Endothelial cell (in vitro differentiated cells): ENCODE data around the gene MKI67. TPM values are rescaled to one million over a fixed set of nuclear protein-coding genes. Genes with fewer than 3 reads are reported as not detected.
"Not testable (repeated sequence)": the region's sequence is repeated elsewhere in the genome, so short reads cannot be mapped to it uniquely, and the experiment has no call there.

Experiments used
- DNase-seq: peaks from one replicate; pipeline ENCODE4 v3.0.0; 2021; ENCODE audit warnings: low spot score
- H3K27ac Mint-ChIP-seq: one replicate; pipeline ENCODE4 v1.8.0; 2021; ENCODE audit warnings: mixed read lengths, inconsistent platforms; ENCODE audit not compliant: unreplicated experiment
- H3K27me3 Mint-ChIP-seq: one replicate; pipeline ENCODE4 v1.8.0; 2021; ENCODE audit warnings: mild to moderate bottlenecking, moderate library complexity, mixed read lengths, inconsistent platforms; ENCODE audit not compliant: unreplicated experiment
- H3K36me3 Mint-ChIP-seq: one replicate; pipeline ENCODE4 v1.8.0; 2021; ENCODE audit warnings: mild to moderate bottlenecking, low read depth, mixed read lengths, inconsistent platforms; ENCODE audit not compliant: unreplicated experiment
- H3K4me1 Mint-ChIP-seq: one replicate; pipeline ENCODE4 v1.8.0; 2021; ENCODE audit warnings: mild to moderate bottlenecking, mixed read lengths, inconsistent platforms; ENCODE audit not compliant: unreplicated experiment
- H3K4me3 Mint-ChIP-seq: one replicate; pipeline ENCODE4 v1.8.0; 2021; ENCODE audit warnings: mild to moderate bottlenecking, mixed read lengths, inconsistent platforms; ENCODE audit not compliant: unreplicated experiment
- H3K9me3 Mint-ChIP-seq: one replicate; pipeline ENCODE4 v1.8.0; 2021; ENCODE audit warnings: mixed read lengths, inconsistent platforms; ENCODE audit not compliant: unreplicated experiment
- CTCF ChIP-seq: fragments of 200-600 bp; sonication (generic); IDR thresholded peaks from one replicate; pipeline ENCODE4 v1.5.0; 2021; ENCODE audit warnings: antibody characterized with exemption; ENCODE audit not compliant: unreplicated experiment
- total RNA-seq: library from RNA; stranded (reverse); fragmentation: NEBNext Ultra II Directional; extraction: Animal tissue kit (Norgen Biotek cat#: 25700); gene quantifications from one replicate; pipeline ENCODE4 v1.2.1, GENCODE V29; 2021; ENCODE audit not compliant: unreplicated experiment

The MKI67 gene
- total RNA-seq, 1 donor from 2014 or later: 19.7 TPM

DNA sequence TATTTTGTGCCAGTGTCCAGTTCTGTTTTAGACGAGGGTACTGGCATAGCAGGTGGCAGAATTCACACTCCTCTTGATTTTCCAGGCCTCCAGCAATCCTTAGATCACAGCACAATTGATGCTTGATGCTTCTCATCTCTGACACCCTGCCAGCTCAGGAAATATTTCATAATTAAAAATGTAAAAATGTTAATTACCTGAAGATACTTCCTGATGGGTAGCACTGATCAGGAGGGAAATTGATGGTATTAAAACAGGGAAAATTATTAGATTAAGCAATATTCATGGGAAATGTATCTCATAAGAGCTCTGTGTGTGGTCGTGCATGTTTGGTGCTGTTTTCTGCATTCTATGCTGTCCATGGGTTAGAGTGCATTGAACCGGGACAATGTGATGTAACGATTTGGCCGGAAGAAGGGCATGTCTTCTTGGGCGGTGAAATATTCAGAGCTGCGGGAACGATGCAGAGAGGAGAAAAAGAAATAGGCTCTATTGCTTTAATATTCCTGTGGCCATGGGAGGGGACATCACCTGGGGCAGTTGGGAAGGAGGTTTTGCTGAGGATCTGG, 43.7 kb upstream of the MKI67 start:
- Mint-ChIP-seq H3K4me1 (peaks cover 8% of the 10 kb centered on the region), H3K36me3 (peaks cover 7% of the 10 kb centered on the region), H3K9me3 (peaks cover 12% of the 10 kb centered on the region), H3K4me3 (no peak overlapping the region), H3K27ac (no peak overlapping the region), H3K27me3 (peaks cover 3% of the 10 kb centered on the region)
- DNase-seq: no peak
- TF ChIP-seq CTCF: no peak

DNA sequence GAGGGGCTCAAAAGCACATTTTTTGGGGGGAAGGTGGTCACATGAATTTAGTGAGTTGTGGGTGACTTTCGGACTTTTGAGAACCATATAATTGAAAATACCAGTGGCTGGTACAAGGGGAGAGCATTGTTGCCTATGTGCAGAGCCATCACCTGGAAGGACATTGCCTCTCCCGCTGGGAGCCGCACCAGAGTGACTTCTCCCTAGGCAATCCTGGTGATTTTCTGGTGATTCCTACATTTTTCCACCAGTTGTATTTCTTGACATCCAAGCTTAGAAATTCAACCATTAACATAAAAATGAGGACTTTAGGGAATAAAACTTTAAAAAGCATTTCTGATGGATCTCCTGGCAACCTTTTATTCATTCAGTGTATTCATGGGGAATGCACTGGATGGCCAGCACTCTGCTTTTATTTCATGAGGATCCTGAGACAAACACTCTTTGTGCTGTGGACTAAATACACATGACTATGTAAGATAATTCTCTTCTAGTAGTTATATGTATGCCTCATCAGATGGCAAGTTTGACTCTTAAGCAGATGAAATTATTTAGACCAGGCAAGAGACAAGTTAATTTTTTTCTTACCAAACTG, 41.8 kb upstream of the MKI67 start:
- Mint-ChIP-seq H3K9me3 (peaks cover 4% of the 10 kb centered on the region), H3K27ac (no peak overlapping the region), H3K36me3 (no peaks in the 10 kb centered on the region), H3K4me3 (no peak overlapping the region), H3K27me3 (peaks cover 3% of the 10 kb centered on the region), H3K4me1 (peaks cover 8% of the 10 kb centered on the region)
- no peak for TF ChIP-seq CTCF
- DNase-seq: no peak

DNA sequence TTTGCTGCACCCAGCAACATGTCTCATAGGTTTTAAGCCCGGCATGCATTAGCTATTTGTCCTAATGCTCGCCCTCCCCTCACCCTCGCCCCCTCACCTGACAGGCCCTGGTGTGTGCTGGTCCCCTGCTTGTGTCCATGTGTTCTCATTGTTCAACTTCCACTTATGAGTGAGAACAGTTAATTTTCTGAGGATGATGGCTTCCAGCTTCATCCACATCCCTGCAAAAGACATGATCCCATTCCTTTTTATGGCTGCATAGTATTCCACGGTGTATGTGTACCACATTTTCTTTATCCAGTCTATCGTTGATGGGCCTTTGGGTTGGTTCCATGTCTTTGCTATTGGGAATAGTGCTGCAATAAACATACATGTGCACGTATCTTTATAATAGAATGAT, 40.9 kb upstream of the MKI67 start:
- not testable (repeated sequence) for H3K9me3 Mint-ChIP-seq, H3K4me1 Mint-ChIP-seq, H3K36me3 Mint-ChIP-seq, H3K27ac Mint-ChIP-seq, H3K27me3 Mint-ChIP-seq, DNase-seq, H3K4me3 Mint-ChIP-seq

DNA sequence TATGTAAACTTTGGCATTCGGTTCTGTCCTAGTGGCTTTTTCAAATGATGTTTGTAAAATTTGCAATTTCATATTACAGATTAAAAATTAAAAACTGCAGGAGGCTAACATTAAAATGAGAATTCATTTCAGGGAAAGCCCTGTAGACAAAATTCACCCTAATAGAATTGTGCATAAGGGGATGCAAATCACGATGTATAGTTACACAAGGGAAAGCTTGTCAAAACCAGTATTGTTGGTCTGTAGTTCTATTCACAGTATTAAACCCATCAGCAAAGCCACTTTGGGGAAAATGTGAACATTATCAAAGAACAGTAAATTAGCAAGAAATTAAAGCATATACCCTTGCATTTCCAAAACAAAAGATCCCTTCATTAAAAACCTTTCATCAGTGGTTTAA, 39.9 kb upstream of the MKI67 start:
- Mint-ChIP-seq H3K27ac (no peak overlapping the region), H3K4me1 (peaks cover 8% of the 10 kb centered on the region), H3K36me3 (no peaks in the 10 kb centered on the region), H3K9me3 (no peaks in the 10 kb centered on the region), H3K27me3 (peaks cover 5% of the 10 kb centered on the region), H3K4me3 (no peak overlapping the region)
- no peak for DNase-seq
- TF ChIP-seq CTCF: no peak

DNA sequence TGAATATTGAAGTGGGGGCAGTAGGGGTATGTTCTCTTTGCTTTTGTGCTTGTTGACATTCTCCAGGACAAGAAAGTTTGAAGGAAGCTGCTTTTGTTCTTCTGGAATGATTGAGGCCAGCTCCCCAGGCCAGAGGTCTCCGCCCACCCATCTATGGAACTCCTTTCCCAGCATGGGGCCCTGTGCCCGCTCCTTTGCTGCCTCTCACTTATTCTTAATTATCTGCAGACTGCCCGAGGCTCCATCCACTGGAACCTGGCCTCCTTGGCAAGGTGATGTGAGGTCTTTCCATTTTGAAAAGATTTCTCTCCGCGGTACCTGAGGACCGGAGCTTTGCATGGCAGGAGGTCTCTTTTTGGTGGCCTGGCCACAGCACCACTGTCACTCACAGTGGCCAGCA, 39.3 kb upstream of the MKI67 start:
- Mint-ChIP-seq H3K27ac (no peak overlapping the region), H3K27me3 (peaks cover 5% of the 10 kb centered on the region), H3K4me3 (no peak overlapping the region), H3K4me1 (peaks cover 8% of the 10 kb centered on the region), H3K36me3 (no peaks in the 10 kb centered on the region), H3K9me3 (no peaks in the 10 kb centered on the region)
- DNase-seq: no peak
- TF ChIP-seq CTCF: no peak
